GM18498 (cell line): ENCODE data around the gene MYO7B.

Experiments
- ATAC-seq: cut with Tn5 transposase; IDR thresholded peaks from one replicate; pipeline ENCODE4 v1.9.1; 2021; ENCODE audit warnings: mild to moderate bottlenecking, moderate library complexity; ENCODE audit not compliant: unreplicated experiment

MYO7B gene

DNA sequence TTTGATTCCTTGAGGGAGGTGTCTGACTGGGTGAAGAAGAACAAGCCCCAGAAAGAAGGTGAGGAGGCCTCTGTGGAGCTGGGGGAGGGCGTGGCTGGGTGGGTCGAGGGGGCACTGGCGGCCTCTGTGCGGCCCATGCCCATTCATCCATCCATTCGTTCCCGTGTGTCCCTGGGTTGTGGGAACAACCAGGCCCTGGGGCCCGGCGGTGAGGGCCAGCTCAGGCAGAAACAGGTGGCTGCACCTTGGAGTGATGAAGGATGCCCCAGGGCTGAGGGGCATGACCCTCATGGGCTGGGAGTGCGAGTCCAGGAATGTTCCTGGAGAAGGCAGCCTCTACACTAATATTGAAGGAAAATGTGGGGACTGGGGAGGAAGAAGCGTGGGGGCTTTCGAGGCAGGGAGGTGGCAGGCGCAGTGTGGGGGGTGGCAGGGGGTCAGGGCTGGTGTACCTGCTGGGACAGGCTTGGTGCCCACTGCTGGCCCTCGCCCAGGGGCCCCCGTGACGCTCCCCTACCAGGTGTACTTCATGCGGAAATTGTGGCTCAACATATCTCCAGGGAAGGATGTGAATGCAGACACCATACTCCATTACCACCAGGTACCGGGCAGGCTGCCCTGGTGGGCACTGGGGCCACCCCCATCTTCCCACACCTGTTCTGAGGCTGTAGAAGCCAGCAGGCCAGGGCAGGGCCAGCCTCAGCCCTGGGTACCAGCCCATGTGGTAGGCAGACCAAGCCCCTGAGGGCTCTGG, 99.3 kb downstream of the MYO7B start:
- ATAC-seq: no peak

DNA sequence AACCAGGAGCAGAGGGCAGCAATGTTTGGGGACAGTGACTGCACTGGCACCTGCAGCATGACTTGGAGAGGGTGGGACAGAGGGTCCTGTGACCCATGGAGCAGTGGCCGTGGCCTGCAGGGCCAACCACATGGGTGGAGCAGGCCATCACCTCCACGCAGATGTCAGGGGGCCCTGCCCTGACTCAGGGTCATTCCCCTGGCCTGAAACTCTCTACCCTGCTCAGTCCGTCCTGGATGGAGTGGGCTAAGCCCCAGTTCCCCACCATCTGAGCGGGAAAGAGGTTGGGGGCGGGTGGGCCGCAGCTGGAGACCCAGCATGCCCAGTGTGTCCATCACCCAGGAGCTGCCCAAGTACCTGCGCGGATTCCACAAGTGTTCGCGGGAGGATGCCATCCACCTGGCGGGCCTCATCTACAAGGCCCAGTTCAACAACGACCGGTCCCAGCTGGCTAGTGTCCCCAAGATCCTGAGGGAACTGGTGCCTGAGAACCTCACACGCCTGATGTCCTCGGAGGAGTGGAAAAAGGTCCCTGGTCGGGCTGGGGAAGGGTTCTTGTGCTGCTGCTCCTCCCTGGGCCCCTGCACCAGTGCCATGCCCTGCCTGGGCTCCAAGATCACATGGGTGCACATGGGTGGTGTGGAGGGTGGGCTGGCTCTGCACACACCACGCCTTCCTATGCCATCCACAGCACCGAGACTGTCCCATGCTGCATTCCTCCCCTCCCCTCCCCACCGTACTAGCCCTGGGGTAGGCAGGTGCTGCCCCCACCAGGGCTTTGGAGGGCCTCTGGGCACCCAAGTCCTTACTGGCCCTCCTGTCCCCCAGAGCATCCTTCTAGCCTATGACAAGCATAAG, 100.1 kb downstream of the MYO7B start:
- no peak for ATAC-seq

DNA sequence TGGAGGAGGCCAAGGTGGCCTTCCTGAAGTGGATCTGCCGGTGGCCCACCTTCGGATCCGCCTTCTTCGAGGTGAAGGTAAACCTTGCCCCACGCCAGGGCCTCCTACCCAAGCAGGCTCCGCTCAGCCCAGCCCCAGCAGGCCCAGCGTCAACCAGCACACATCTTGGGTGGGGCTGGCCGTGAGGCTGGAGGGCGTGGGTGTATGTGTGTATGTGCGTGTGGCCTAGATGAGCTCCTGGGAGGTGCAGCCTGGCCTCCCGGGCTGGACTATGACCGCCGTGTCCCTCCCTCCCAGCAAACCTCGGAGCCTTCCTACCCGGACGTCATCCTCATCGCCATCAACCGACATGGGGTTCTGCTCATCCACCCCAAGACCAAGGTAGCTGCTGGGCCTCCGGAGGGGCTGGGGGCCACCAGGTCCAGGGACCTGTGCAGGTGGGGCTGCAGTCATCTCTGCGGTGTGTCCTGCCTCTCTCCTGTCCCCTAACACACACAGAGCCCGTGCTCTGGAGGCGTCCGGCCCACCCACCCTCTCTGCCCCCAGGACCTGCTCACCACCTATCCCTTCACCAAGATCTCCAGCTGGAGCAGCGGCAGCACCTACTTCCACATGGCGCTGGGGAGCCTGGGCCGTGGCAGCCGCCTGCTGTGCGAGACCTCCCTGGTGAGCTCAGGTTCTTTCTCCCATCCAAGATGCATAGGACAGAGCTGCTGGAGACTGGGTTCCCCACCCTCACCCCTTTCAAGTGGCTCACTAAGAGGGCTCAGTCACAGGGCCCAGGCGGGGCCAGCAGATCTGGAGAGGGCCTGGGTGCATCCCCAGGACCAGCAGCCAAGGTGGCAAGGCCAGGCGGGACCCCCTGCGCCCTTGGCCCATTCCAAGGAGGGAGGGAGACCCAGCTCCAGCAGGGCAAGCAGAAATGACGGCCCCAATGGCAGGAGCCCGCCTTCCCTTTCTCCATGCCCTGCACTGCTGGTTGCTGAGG, 101.1 kb downstream of the MYO7B start:
- ATAC-seq: no peak

DNA sequence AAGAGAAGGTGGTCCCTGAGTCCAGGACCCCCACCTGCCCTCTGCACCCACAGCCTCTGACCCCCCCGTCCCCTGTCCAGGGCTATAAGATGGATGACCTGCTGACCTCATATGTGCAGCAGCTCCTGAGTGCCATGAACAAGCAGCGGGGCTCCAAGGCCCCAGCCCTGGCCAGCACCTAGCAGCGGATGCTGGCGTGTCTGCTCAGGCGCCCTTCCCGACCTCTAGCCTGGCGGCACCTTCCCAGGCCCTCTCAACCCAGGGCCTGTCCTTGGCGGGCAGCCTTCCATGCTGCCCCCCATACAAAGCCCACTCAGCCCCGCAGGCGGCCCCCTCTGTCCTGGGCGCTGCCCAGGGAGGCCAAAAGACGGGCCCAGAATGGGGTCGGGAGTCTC, 101.8 kb downstream of the MYO7B start:
- no peak for ATAC-seq

DNA sequence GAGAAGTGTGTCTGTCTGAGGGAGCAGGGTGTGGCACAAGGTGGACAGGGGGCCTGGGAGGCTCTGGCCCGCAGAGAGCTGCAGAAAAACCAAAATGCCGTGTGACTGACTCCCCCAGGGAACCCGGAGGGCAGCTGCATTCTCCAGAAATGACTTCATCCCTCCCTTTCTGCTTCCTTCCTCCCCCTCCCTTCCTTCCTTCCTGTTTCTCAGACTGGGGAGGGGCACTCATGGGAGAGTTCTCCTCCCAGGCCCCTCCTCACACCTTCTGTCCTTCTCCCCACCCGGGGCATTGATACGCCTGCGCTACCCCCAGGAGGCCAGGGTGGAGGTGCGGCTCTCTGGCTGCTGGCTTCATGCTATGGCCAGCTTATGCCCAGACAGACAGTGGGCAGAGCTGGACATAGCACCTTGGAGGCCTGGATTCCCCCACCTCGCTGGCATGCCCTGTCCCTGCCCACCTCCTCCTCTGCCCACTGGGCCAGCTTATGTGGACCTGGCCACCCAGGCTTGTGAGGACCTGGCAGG, 102.3 kb downstream of the MYO7B start:
- ATAC-seq: no peak

DNA sequence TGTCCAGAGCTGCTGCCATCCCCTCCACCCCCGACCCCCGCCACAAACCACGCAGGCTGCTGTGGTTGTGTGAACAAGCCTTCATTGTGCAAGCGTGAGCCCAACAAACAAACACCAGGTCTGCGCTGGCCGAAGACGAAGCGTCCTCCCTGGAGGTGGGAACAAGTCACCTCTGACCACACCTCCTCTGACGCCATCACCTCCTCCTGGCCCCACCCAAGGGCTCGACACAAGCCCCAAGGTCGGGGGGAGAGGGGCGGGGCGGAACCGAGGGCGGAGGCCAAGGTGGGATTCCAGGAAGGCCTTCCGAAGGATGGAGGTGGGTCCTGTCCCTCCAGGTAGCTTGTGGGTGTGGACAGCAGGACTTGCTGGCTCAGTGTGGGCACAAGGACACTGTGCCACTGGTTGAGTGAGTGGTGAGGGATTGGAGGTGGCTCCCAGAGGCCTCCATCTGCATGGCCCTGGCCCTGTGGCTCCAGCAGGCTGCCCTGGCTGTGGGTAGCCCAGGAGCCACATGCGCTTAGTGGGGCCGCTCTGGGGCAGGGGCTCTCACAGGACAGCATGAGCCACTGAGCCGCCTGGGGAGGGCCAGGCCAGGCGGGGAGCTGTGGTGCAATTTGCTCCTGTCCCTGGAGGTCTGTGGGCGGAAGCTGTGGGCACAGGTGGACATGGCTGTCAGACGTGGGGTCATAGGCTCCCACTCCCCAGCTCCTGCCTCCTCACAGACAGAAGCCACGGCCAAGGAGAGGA, 103.1 kb downstream of the MYO7B start:
- no peak for ATAC-seq

DNA sequence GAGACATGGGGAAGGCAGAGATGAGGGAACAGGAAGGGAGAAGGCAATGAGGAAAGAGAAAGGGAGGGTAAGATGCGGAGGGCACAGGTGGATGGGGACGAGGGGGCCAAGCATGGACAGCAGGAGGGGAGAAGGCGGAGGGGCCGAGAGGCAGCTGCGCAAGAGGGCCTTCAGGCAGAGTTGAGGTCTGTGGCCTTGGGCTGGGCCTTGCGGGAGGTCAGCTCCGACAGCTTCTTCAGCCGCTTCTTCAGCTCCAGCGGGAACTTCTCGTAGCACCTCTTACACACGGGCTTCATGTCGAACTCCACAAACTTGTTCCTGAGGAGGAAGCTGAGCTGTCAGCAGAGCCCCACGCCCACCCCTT, 103.6 kb downstream of the MYO7B start:
- ATAC-seq: no peak

DNA sequence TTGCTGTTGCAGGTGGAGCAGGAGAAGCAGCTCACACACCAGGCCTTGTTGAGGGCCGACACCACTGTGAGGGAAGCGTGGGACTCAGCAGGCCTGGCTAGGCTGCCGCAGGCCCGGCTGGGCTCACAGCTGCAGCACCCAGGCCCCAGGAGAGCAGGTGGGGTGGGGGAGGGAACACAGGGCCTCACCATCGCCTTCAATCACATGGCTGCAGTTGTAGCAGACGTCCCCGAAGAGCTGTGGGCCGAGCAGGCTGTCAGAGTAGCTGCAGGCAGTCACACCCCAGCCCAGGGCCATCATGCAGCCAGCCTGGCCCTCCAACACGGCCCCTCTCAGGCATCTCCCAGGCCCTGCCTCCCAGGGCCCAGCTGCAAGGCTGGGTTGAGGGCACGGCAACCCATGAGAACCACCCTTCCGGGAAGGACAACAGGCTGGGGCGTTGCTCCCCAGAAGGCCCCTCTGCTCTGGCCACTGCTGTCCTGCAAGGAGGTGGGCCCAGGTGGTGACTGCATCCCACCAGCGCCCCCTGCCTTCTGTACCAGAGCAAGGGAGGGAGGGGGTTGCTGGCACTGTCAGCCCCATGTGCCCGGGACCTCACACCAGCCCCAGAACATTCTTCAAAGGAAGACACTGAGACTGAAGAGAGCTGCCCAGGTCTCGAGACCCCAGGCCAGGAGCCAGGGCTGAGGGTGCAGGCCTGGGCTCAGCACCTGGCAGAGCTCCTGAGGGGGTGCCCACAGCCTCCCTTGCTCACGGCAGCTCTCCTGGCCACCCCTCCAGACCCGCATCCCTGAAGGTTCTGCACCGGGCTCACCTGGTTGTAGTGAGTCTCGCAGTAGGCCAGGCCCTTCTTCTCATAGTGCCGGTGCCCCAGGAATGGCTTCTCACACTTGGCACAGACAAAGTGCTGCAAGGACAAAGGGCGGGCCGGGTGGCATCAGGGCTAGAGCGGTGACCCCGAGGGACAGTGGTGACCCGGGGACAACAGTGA, 104.9 kb downstream of the MYO7B start:
- ATAC-seq: no peak

DNA sequence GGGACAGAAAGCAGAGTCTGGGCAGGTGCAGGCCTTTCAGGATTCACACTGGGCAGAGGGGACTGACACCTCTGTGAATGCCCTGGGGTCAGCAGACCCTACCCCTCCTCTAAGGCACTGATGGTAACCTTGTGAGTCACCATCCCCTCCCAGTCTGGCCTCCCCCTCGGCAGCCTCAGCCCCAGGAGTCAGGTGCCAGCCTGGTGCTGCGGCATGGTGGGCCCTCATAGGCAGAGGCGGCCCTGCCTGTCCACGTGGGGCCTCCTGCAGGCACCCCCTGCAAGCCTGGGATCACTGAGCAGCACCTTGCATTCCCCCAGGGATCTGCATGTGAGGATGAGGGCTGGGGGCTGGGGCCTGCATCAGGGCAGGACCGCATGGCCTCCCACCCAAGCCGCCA, 105.7 kb downstream of the MYO7B start:
- ATAC-seq: no peak

DNA sequence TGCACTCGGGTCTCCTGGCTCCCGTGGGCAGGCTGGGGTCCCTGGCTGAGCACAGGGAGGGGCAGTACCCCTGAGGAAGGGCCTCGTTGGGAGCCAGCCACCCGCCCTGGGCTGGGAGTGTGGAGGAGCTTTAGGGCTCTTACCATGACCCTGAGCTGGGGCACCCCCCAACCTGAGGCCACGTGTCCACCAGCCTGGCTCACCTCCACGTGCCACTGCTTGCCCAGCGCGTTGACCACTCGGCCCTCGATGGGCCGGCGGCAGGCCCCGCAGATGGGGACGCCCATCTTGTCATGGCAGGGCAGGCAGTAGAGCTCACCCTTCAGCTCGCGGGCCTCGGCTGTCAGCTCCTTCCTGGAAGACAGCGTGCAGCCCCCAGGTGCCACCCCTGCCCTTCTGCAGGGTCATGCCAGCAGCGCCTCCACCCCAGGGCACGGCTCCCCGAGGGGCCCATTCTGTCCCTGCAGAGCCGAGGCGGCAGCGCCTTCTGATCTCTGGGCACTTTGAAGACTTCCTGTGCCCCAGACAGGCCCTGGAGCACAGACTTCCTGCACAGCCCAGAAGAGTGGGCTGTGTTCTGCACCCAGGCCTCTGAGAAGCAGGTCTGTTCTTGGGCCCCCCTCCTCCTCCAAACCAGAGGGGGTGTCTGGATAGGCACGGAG, 106.5 kb downstream of the MYO7B start:
- no peak for ATAC-seq

DNA sequence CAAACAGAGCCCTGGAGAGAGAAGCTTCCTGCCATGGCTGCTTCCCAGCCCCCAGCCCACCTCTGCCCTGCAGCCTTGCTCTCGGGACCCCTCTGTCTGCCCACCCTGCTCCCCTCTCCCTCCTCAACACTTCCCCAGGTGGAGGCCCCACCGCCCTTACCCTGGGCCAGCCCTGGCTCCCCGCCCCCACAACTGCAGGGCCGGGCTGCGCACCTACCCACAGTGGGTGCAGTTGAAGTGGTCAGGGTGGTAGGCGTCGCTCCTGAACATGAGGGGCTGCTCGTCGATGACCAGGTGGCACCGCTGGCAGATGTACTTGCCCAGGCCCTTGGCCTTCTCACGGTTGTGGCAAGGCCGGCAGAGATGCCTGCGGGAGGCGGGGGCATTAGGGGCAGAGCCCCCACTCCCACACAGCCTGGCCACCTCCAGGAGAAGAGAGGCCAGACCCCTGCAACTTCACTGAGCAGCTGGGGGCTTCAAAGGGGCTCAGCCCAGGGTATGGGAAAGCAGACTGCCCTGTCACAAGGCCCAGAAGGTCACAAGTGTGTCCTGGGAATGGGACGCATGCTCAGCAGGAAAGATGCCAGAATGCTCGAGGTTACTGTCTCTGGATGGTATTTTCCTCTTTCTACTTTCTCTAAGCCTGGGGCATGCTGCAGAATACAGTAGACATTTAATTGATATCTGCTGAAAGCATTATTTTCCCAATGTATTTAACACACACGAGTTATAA, 107.4 kb downstream of the MYO7B start:
- no peak for ATAC-seq

DNA sequence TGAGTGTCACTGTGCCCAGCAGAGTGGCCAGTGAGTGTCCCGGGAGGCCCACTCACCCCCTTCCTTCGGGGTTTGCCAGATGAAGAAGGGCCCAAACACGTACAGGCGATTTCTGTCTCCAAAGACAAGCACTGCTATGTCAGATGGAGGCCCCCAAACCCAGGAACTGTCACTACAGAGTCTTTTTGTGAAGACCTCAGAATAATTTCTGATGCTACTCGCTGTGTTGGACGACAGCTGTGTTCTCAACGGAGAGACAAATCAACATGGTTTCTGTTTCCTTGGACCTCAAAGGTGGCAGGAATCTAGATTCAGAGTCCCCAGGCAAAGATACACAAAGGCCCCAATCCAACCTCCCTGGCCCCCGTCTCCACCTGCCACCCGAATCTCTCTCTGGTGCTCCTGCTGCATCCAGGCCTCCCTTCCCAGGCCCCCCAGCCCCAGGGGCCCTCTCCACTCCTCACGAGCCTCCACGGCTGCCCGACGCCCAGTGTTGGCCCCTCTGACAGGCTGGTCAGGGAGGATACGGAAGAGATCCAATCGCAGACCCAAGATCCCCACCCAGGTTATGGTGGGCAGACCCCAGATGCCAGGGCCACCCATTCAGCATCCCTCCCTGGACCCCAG, 108.1 kb downstream of the MYO7B start:
- no peak for ATAC-seq

DNA sequence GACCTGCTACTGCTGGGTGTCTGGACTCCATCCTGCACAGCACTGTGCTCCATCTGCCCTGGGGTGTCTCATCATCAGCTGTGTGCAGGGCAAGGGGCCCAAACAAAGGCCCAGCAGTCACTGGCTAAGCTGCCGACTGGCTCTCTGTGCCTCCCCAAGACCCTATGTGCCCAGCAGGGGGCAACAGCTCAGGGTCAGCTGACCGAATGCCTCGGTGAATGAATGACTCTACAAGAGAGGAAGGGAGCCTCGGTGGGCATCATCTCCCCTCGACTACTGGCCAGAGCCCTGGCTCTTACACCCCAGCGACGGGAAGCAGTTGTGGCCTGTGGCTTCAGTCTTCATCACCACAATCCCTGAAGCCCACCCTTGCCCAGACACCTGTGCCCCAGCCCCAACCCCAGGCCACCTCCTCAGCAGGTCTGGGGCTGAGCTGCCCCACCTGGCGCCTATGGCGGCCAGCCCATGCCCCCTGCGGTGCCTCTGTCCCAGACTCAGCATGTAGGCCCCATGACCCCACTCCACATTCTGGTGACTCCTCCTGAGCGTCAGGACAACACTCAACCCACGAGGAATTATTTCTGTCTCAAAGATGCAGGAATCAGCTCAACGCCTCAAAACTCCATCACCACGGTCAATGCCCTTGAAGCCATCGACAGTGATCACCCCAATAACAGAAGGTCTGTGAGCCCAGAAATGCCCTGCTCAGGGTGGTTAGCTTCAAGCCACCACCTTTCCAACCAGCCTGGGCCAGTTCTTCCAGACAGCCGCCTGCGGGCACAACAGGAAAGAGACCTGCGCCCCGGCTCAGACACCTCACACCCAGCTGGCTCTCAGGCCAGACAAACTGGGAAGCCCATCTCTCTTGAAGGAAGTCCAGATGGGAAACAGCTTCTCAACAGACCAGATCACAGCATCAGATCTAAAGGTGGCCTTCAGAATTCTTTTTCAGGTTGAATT, 108.9 kb downstream of the MYO7B start:
- no peak for ATAC-seq

DNA sequence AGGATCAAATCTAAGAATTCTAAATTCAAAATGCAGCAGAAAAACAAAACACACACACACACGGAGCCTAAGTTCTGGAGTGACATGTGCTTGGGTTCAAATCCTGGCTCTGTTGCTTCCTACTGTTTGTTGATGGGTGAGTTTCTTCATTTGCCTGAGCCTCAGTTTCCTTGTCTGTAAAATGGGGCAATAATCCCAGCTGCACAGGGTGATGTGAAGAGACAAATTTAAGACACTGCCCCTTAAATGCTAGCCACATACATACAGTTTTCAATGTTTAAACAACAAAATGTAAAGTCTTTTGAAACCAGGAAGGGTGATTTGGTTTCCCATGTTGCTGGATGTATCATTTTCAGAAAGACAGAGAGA, 109.5 kb downstream of the MYO7B start:
- no peak for ATAC-seq

DNA sequence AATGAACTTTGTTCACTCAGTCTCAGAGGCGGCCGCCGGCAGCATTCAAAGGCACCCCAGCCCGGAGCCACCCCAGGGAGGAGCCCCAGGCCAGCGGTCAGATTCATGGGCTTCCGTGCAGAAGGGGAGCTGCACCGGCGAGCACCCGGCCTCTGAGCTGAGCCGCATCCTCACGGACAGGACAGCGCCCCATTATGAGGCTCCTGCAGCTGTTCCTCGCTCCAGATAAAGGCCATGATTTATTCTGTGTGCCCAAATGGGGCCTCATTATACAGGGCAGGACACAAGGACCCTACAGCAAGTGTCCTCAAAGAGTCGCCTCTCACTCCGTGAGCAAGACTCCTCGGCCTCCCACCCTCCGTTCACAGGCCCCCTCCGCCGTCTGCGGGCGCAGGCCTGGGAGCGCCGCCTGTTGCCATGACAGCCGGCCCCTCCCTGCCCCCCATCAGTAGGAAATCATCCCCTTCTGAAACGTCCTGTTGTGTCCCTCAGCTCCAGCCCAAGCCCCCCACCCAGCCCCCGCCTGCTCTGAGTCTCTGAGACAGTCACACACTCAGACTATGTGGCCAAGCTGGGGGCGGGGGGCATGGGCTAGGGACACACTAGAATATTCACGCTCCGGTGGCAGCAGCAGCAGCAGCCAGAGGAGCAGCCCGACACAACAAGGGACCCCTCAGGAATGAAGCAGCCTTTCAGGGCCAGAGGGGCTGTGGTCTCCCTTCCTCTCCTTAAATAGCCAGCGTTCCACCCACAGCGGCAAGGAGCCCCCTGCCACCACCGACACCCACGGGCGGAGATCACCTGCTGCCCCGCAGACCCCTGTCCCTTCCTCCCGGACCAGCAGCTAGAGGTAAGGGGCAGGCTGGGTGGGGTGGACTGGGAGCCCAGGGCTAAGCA, 110.2 kb downstream of the MYO7B start, which contains the start of gene GPR17:
Gene GPR17, plus strand, starts transcription at position 759 of the 897 bp plus-strand sequence. CDS start 4,583 bp downstream, outside the sequence.
- ATAC-seq: no peak
